Measurements from ENCODE around the gene CCDC188.
A peak's percentile ranks its signal among the peaks of the same experiment; 100 is the strongest.

Gene CCDC188

GRCh38 chr22:20116376-20116950 is 34.4 kb downstream of the CCDC188 start:
- no peak for FAIRE-seq

- no peak for FAIRE-seq
These were observed 35.0 kb downstream of the CCDC188 start, which contains the start of gene RANBP1 for GRCh38 chr22:20115691-20116375. RANBP1 (plus strand) TSS chr22:20116104; CDS start chr22:20116185, 81 bp downstream.

DNA sequence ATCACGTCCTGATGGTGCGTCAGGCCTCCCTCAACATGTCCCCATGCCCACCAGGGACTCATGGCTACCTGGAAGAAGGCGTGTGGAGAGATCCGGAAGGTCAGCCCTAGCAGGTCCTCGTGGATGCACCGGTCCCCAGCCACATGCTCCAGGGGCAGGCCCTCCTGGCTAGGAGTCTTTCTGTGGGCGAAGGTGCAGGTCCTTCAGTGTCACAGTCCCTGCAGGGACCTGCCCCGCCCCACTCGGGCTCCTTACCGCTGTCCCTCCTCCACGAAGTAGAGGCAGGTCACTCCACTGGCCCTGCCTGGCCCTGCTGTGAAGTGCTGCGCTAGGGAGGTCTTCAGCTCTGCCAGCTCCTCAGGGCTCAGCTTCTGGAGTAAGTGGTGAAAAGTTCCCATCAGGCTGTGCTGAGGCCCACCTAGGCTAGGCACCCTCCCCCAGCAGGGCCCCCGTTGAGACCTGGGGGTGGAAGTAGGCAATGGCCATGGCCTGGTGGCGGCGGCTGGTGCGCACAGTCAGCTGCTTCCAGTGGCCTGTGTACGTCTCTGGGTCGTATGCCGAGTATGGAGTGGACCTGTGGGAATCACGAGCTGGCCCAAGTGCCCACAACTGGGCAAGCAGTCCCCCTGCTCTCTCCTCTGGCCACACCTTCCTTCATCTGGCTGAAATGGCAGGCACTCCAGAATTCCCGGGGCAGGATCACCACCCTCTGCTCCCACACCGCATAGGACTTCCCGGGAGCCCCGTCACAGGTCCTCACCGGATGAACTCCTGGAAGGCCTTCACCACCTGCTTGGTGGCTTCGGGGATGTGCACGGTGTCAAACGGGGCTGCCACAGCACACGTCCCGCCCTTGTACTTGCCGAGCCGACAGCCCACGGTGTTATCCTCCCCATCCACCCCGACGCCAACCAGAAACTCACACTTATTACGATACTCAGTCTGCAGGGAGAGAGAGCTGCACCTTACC is 36.1 kb downstream of the CCDC188 start:
- no peak for FAIRE-seq

DNA sequence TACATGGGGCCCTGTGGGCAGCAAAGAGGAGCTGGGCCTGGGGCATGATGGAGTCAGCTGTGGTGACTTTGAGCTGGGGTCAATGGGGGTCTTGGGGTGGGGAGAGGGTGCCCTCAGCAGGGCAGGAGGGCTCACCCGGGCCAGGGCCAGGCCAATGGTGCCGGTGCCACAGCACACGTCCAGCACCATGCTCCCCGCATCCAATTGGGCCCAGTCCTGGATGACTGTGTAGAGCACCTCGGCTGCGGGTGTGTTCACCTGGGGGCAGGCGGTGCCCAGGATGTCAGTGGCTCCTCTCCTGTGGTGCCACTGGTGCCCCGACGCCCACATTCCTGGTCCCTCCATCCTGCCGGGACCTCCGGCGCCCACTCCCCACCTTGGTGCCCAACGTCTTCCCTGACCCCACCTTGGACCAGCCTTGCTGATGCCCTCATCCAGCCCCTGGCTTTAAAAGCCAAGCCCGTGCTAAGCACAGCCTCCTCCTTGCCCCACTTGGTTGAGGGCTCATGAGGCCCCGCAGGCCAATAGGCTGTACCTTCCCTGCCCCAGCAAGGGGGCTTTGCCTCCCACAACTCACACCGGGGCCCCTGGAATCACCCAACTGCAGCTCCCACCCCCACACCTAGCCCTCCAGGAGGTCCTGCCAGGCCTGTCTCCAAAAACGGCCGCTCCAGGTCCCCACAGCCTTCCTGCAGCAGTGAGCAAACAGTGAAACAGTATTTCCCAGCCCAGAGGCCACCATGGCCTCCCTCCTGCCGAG is 37.1 kb downstream of the CCDC188 start:
- FAIRE-seq = no peak

DNA sequence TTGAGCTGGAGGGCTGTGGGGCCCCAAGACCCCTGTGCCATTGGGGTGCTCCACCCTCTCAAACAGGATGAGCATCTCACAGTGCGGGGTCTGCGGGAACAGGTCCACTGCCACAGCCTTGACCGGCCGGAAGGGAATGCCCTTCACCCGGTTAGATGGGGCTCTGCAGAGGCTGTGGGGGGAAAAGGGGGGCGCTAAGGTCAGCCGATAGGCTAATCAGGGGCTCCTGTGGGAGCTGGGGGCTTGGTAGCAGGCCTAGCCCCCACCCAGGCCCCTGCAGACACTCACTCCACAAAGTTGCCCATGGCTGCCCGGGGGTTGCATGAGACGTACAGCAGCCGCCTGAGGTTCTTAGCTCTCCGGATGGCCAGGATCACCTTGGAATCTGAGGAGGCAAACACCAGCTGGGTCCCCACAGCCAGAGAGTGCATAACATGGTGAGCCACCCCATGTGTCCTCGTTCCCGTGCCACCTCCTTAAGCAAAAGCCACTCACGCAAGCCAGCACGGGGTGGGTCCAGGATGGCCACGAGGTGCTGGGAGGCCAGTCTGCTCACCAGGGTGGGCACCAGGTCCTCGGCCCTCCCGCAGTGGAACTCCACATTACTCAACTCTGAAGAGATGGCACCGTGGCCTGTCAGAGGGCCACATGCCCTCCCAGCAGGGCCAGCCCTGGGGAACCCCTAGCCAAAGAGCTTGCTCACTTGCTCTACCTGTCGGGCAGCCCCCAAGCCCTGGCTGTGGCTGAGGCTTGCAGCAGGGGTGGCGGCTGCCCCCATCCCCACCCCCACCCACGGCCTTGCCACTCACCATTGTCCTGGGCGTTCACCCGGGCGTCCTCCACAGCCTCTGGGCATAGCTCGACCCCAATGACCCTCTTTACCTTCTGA is 38.0 kb downstream of the CCDC188 start:
- FAIRE-seq = no peak

DNA sequence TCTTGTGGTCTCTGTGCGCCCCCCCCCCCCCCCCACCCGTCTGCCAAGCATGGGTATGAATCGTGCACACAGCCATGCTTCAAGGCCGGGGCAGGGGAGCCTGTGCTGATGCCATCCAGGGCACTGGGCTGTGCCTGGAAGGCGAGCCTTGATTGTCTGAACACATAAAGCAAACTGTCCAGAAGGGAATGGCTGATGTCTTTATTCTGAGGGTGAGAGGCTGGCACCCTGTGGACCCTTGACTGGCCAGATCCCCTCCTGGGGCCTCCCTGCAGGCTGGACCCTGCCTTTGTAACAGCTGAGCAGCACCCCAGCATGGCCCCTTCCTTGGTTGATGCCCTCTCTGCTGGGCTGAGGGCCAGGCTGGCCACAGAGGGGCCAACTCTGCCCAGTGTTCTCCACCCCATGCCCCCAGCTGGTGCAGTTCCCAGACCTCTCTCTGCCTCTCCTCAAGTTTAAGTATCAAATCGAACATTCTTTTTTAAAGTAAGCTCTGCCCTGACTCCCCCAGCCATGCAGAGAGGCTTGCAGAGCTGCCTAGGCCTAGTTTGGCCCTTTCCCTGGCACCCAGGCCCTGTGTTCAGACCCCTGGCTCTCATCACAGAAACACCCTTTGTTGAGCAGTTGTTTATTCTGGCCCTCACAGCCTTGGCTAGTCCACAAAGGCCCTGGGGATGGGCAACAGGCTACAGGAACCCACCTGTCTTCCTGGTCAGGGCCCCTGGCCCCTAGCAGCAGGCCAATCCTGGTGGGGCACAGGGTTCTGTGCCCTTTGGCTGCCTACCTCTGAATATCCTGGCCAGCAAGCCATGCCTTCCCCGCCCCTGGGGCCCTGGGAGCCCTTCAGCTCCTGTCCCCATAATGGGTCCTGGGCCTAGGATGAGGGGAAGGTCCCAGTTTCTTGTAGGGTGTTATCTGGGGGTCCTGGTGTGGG is 38.9 kb downstream of the CCDC188 start:
- no peak for FAIRE-seq

DNA sequence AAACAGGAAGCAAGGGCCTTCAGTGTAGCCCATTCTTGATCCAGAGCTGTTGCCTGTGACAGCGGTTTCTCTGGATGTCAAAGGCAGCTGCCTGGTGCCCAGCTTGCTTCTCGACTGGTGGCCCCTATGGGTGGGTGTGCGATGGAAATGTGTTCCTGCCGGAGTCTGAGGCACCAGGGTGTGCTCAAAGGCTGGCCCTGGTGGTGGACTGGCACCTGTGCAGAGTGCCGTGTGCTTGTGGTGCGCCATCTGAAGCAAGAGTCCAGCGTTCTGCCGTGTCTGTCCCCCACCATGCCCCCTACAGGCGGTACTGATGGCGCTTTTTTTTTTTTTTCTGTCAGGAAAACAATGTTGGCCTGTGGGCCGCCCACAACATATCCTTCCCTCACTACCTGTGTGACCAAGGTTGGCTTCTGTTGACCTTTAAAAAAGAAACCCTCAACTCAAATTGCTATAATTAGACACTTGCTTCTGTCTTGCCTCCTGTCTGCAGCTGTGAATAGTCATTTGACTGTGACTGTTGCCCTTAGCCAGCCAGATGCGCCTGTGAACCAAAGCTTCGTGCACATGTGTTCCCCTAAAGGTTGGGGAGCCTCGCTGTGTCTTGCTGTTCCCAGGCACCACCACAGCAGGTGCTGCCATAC is 39.7 kb downstream of the CCDC188 start:
- peak; percentile 74 for FAIRE-seq

GRCh38 chr22:20110359-20110985 is 40.4 kb downstream of the CCDC188 start:
- no peak for FAIRE-seq

GRCh38 chr22:20109411-20110358 is 41.2 kb downstream of the CCDC188 start:
- FAIRE-seq = no peak

- no peak for FAIRE-seq
These were observed 42.1 kb downstream of the CCDC188 start for GRCh38 chr22:20108757-20109230.

DNA sequence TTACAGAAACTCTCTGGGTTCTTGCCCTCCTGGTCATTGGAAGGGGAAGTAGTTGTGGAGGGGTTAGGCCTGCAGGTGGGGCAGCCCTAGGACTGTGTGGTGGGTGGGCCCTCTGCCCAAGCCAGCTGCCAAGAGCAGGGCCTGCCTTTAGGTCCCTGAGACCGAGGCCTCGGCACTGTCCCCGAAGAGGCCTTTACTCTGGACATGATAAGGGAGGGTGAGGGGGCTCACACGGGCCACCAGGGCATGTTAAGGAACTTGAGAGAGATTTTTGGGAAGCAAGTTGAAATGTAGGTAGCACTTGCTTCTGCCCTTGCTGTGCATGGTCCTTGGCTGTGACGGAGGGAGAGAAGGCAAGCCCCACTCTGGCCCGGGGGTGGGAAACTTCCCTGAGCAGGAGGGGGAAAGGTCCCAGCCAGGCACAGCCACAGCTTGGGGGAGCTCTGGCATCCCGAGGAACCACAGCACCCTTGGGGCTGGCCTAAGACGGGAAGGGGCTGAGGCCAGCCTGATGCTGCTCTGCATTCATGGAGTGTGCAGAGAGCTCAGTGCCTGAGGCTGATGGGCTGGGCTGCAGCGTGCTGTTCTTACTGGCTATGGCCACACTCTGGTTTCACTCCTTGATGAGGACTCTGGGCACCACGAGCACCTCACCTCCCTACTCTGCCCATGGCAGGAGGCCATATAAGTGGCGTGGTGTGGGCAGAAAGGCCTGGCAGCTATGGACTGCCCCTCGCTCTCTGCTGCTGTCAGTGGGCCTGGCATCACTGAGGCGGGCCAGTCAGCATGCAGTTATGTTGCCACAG is 42.7 kb downstream of the CCDC188 start:
- no peak for FAIRE-seq

GRCh38 chr22:20107471-20107901 is 43.4 kb downstream of the CCDC188 start:
- no peak for FAIRE-seq

GRCh38 chr22:20106849-20107237 is 44.0 kb downstream of the CCDC188 start:
- no peak for FAIRE-seq

DNA sequence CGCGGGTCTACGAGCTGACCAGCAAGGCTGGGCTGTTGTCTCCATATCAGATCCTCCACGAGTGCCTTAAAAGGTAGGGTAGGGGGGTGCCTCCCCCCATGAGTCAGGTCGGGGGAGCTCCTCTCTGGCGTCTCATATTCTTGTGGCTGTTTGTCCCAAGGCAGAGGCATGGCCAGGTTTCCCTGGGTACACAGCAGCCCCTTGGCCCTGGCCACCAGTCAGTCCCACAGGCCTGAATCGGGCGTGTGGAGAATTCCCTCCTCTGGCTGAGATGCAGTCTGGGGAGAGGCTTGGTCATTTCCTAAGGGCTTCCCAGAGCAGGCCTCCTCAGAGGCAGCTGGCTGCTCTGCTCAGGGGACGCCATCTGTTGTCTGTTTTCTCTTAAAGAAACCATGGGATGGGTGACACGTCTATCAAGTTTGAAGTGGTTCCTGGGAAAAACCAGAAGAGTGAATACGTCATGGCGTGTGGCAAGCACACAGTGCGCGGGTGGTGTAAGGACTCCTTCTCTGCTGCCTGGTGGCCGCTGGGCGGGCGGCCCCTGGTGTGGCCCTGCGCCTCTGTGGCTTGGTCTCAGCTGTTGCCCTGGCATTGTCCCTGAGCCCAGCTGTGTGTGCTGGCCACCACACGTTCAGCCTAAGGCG is 44.5 kb downstream of the CCDC188 start:
- no peak for FAIRE-seq

- no peak for FAIRE-seq
These were observed 45.2 kb downstream of the CCDC188 start for GRCh38 chr22:20105456-20106204.

DNA sequence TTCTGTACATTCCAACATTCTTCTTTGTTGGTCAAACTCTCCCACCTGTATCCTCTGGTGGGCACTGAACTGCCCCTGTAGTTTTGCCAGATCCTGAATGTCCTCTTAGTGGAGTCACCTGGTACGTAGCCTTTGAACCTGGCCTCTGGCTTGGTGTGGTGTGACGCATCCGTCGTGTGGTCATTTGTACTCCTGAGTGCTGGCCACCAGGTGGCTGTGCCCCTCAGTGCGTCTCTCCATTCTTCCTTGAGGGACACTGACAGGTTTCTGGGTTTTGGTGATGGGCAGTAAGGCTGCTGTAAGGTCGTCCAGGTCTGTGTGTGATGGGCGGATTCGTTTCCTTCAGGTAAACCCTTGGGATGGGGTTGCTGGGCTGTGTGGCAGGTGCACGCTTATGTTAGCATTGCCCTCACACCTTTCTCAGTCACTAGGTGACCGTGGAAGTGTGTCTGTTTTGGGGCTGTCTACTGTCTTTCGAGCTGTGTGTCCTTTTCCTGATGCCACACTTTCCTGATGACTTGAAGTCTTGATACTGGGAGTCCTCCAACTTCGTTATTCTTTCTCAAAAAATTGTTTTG is 48.6 kb downstream of the CCDC188 start:
- no peak for FAIRE-seq
